ENCODE measurements around the gene PRCP.
A peak's percentile ranks its signal among the peaks of the same experiment; 100 is the strongest.

PRCP gene

GRCh38 chr11:82906931-82907330 is 6.7 kb upstream of the PRCP start:
- no peak for DNase-seq

GRCh38 chr11:82906236-82906635 is 6.0 kb upstream of the PRCP start:
- DNase-seq, result peak; percentile 74

- no peak for DNase-seq
Measured at GRCh38 chr11:82903843-82904586, 3.8 kb upstream of the PRCP start.

DNA sequence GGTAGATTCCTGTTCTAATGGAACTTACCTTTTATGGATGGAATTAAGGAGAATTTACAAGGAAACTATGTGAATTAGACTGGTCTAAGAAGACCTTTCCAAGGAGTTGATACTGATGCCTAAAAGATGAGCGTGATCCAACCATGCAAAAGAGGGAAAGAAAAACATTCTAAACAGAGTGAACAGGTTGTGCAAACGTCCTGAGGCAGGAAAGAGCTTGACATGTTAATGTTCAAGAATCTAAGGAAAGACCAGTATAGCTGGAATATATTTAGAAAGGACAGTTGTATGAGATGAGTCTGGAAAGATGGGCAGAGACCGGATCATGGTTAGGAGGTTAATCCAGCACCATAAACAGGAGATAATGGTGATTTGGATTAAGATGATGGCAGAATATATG is 2.6 kb upstream of the PRCP start:
- no peak for DNase-seq

DNA sequence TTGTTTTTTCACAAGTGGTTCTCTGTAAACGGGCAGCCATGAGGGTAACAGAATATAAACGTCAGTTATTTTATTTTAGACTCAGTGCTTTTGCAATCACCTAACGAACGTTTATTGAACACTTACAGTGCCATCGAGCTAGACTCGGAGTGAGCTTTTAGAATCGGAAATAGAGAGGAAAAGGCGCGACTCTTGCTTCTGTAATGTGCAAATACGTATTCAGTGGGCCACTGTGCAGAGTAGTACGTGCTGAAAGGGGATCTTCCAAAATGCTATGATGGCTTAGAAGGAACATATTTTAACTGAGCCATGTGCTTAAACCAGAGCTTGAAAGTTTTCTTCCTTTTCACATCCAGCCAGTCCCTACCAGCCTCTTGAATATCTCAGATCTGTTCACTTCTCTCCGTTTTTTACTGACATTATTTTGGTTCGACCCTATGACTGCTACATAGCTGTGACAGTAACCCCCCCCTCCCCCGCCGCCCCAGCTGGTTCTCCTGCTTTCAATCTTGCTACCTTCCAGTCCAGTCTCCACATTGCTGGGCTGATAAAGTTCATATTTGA is 1.8 kb upstream of the PRCP start:
- DNase-seq, result no peak

GRCh38 chr11:82901165-82901921 is 1.1 kb upstream of the PRCP start, which contains the start of gene DDIAS:
TSS of gene DDIAS (plus strand) at chr11:82901736. CDS start at chr11:82914739, 13,003 bp downstream.
- DNase-seq, result peak; percentile 99

- DNase-seq, result peak; percentile 20
Measured at GRCh38 chr11:82899957-82900276, 313 bp downstream of the PRCP start.

DNA sequence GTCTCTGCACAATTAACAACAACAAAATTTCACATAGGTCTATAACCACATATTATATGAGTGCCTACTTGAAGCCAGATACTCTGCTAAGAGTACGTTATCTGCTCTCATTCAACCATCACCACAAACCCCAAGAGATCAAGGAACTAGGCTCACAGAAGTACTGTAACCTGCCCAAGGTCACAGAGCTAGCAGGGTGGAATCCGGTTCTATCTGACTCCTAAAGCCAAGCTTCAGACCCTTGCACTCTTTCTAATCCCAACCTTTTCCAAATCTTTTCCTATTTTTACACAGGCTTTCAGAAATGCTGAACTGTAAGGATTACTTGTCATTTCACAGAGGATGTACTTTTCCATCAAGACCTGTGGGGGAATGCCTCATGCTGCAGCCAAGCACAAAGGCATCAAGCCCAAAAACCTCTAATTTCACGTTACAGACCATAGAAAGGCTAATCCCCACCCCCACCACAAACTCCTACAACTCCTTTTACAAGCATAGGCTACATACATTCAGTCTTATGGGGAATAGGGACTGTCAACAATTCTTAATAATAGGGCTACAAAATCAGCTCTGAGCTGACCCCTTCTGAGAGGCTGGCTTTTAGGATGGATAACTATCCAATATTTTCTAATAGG is 927 bp downstream of the PRCP start:
- no peak for DNase-seq

DNA sequence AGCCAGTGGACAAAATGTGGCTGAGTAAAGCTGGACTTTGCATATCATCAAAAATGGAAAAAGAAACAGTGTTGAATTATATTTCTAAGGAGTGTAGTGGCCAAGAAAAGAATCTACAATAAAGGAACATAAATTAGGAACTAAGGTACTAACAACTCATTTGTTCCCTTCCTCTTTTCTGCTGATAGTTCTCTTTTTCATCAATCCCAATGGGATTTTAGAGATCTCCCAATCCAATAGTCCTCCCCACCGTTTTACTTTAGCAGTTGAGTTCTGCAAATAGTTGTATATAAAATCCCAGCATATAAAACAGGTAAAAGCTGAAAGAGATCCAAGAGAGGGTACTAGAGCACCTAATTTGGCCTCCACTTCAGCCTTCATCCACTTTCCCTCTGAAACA is 2.0 kb downstream of the PRCP start:
- DNase-seq, result no peak

- no peak for DNase-seq
Measured at GRCh38 chr11:82896183-82896582, 4.0 kb downstream of the PRCP start.

- no peak for DNase-seq
Measured at GRCh38 chr11:82895437-82896091, 4.7 kb downstream of the PRCP start.

DNA sequence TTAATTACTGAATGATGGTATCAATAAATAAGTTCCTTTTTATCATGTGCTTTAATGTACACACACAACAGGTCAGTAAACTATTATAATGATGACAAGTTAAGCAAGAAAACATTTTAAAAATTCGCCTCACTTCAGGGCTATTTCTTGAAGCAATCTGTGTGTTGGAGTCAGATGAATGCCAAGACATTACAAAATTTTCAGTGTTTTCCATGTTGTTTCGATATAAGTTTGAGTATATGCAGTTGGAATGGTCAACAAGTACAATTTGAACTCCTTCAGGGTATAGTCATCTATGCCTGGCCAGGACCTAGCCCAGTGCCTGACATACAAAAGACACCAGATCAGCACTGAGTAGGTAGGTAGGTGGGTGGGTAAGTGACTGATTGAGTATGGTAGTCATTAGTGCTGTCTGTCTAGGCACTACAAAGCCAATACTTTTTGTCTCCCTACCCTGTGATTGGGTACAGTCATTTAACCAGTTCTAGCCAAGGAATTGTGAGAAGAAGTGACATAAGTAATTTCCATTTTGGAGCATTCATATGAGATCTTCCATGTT is 7.5 kb downstream of the PRCP start:
- DNase-seq, result no peak

GRCh38 chr11:82890936-82891335 is 9.3 kb downstream of the PRCP start:
- no peak for DNase-seq

GRCh38 chr11:82890002-82890341 is 10.3 kb downstream of the PRCP start:
- no peak for DNase-seq

DNA sequence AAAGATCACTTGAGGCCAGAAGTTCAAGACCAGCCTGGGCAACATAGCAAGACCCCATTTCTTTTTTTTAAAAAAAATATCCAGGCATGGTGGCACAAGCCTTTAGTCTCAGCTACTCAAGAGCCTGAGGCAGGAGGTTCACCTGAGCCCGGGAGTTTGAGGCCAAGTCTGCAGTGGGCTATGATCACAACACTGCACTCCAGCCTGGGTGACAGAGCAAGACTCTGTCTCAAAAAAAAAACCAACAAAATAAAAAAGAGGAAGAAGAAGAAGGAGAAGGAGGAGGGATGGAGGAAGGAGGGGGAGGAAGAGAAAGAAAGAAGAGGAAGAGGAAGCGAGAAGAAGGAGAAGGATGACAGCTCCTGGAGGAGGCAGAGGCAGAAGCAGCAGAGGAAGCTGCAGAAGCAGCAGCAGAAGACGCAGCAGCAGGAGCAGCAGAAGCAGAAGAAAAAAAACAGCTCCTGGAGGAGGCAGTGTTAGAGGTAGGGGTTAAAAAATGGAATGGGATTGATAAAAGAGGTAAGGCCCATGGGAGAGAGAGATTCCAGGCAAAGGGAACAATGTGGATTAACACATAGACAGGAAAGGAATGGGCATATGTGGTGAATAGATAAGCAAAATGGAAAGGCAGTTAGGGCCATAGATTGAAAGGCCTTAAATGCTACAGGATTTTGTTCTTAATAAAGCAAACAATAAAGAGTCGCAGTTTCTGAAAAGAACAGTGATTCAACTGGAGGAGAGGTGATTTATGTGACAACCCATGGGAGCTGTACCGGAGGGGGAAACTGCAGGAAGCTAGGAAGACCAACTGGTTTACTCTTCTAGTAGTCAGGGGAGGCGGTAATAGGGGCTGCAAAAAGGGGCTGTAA is 10.9 kb downstream of the PRCP start:
- DNase-seq, result no peak

DNA sequence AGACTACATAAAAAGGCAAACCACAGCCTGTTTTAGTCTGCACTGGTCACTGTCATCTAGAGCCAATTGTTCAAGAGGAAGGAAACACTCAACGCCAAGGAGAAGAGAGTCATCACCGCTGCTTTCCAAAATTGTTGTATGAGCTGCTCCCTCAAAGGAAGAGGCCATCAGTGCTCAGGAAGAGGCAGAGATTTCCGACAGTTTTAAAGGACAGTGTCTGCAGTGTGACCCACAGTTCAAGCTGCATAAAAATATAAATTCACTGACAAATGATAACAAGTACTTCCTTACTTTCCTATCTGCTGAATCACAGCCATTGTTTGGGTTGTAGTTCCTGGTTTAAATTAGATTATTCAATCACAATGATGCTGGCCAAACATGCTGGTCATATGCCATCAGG is 16.4 kb downstream of the PRCP start:
- DNase-seq, result no peak

GRCh38 chr11:82874646-82875523 is 25.3 kb downstream of the PRCP start:
- DNase-seq, result no peak

GRCh38 chr11:82873919-82874333 is 26.3 kb downstream of the PRCP start:
- no peak for DNase-seq

- no peak for DNase-seq
Measured at GRCh38 chr11:82872377-82873150, 27.7 kb downstream of the PRCP start.

GRCh38 chr11:82871646-82872045 is 28.6 kb downstream of the PRCP start:
- DNase-seq, result no peak

Measured in NCI-H1105 treated with DMSO at 0.1 percent for 48 hours (cell line).